Stomach smooth muscle (tissue), 2 donors: ENCODE data around the gene USH1C.

Source experiments
- H3K27ac ChIP-seq: one replicate; pipeline ENCODE4 v1.7.0; 2013; ENCODE audit warnings: mild to moderate bottlenecking, low read length, inconsistent platforms
- H3K27me3 ChIP-seq, 2 donors: one replicate each; pipeline ENCODE4 v1.7.0; 2013; ENCODE audit warnings: low read length in 2 of 2; ENCODE audit not compliant: insufficient read depth in 2 of 2, control insufficient read depth in 1 of 2
- H3K36me3 ChIP-seq, 2 donors: one replicate each; pipeline ENCODE4 v1.7.0; 2013; ENCODE audit warnings: low read length in 2 of 2; ENCODE audit not compliant: control insufficient read depth in 2 of 2, insufficient read depth in 2 of 2
- H3K4me1 ChIP-seq: one replicate; pipeline ENCODE4 v1.7.0; 2013; ENCODE audit warnings: low read length; ENCODE audit not compliant: control insufficient read depth, insufficient read depth
- H3K4me3 ChIP-seq, 2 donors: one replicate each; pipeline ENCODE4 v1.7.0; 2013; ENCODE audit warnings: low read length in 2 of 2
- H3K9ac ChIP-seq, 2 donors: one replicate each; pipeline ENCODE4 v1.7.0; 2013; ENCODE audit warnings: low read length in 2 of 2, mild to moderate bottlenecking in 1 of 2
- H3K9me3 ChIP-seq, 2 donors: one replicate each; pipeline ENCODE4 v1.7.0; 2013; ENCODE audit warnings: low read length in 2 of 2; ENCODE audit not compliant: control insufficient read depth in 2 of 2
- donor health status: healthy.
- donor health status: Pancreatic carcinoma.

USH1C gene

GRCh38 chr11:17526326-17526725 is 17.9 kb downstream of the USH1C start:
- peaks cover 0 to 4% of the 10 kb centered on the region in 2 donors for H3K27me3 ChIP-seq
- no peaks in the 10 kb centered on the region for H3K9me3 ChIP-seq
- no peak overlapping the region for H3K9ac ChIP-seq
- H3K36me3 ChIP-seq, result no peaks in the 10 kb centered on the region
- H3K27ac ChIP-seq, result no peak overlapping the region
- no peak overlapping the region for H3K4me3 ChIP-seq
- H3K4me1 ChIP-seq, result no peaks in the 10 kb centered on the region

DNA sequence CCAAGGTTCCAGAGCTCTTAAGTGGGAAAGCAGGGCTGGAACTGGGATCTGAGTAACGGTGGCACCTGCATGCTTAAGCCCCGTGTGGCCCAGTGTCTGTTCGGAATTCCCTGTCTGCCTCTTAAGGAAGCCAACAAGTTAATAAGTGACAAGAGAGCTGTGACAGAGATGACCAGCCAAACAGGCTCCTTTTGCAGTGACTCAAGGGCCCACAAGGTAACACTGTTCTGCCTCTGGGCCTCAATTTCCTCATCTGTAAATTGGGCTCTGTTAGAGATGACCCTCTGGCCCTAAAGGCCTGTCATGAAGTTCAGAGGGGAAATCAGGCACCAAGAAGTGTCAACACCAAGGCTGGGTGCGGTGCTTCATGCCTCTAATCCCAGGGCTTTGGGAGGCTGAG is 18.6 kb downstream of the USH1C start:
- Histone ChIP-seq H3K4me3 (no peak overlapping the region), H3K27ac (no peak overlapping the region), H3K9me3 (no peaks in the 10 kb centered on the region), H3K36me3 (no peaks in the 10 kb centered on the region), H3K4me1 (no peaks in the 10 kb centered on the region), H3K27me3 (peaks cover 0 to 4% of the 10 kb centered on the region in 2 donors), H3K9ac (no peak overlapping the region)

DNA sequence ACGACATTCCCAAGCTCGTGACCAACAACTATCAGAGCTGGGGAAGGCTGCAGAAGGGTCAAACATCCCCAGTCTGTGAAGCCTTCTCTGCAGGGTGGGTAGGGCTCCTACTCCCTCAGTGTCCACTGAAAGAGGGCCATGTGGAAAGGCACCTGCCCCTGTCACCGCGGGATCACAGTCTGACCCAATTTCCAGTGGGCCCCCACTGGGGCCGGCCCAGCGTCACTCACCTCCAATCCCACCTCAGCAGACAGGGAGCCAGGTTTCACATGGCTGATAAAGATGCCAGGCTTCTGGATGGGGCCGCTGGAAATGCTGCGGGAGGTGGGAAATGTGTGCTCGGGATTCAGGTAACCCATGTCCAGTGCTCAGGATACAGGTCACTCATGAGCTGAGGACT is 20.0 kb downstream of the USH1C start:
- peaks cover 0 to 4% of the 10 kb centered on the region in 2 donors for H3K27me3 ChIP-seq
- no peaks in the 10 kb centered on the region for H3K4me1 ChIP-seq
- H3K9me3 ChIP-seq, result no peaks in the 10 kb centered on the region
- no peaks in the 10 kb centered on the region for H3K36me3 ChIP-seq
- H3K27ac ChIP-seq, result no peak overlapping the region
- H3K9ac ChIP-seq, result no peak overlapping the region
- H3K4me3 ChIP-seq, result no peak overlapping the region

DNA sequence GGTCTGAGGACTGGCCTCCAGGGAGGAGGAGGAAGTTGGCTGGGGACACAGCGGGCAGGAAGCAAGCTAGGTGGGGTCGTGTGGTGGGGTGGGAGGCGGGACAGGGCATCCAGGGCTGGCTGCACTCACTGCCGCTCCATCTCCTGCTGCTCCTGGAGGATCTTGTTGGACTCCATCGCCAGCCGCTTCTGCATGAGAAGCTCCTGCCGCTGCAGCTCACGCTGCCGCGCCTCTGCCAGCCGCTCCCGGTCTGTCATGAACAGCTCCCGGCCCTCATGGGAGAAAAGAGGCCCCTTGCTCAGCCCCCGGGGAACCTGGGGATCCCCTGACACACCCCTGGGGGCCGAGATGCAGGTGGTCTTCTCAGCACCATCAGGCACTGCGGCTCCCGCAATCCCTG is 21.6 kb downstream of the USH1C start:
- Histone ChIP-seq H3K9me3 (no peaks in the 10 kb centered on the region), H3K4me3 (no peak overlapping the region), H3K9ac (no peak overlapping the region), H3K36me3 (no peaks in the 10 kb centered on the region), H3K27ac (no peak overlapping the region), H3K4me1 (no peaks in the 10 kb centered on the region), H3K27me3 (no peaks in the 10 kb centered on the region)

- Histone ChIP-seq H3K9ac (no peak overlapping the region), H3K36me3 (no peaks in the 10 kb centered on the region), H3K4me3 (no peak overlapping the region), H3K27ac (no peak overlapping the region), H3K9me3 (no peaks in the 10 kb centered on the region), H3K4me1 (no peaks in the 10 kb centered on the region), H3K27me3 (no peaks in the 10 kb centered on the region)
These were observed 22.9 kb downstream of the USH1C start for GRCh38 chr11:17521106-17521900.

DNA sequence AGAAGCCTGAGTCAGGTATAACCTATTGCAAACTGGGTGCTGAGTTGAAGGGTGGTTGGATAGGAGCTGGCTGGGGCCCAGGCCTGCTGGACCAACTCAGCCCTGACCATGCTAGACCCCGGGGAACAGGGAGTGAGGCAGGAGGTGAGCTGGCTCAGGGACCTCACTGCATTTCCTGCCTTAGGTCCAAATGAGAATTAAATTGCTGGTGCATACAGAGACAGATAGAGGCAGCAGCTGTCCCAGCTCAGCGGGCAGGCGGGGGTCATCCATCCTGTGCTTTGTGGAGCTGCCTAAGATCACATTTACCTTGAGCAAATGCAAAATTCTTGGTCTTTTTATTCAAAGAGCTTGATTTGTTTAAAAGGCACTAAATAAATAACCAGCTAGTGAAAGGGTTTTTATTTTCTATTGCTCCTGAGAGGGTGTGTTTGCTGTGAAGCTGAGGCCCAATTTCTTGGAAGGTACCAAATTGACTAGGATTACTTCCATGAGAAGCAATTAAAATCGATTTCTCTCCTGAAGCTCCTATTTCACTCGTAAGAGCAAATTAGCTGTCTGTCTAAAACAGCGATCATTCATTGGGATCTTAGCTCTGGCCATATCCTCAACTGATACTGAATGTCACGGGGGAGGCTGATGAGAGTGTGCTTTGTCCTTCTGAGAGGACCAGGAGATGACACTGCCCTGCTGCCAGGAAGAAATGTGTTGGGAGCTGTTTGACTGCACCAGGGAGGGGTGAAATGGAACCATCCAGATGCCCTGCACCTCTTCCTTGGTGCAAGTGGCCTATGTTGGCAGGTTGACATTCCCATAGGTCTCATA is 24.9 kb downstream of the USH1C start:
- no peak overlapping the region for H3K27ac ChIP-seq
- no peaks in the 10 kb centered on the region for H3K36me3 ChIP-seq
- H3K27me3 ChIP-seq, result no peaks in the 10 kb centered on the region
- no peaks in the 10 kb centered on the region for H3K9me3 ChIP-seq
- no peak overlapping the region for H3K9ac ChIP-seq
- no peak overlapping the region for H3K4me3 ChIP-seq
- H3K4me1 ChIP-seq, result no peaks in the 10 kb centered on the region

GRCh38 chr11:17518366-17518765 is 25.9 kb downstream of the USH1C start:
- Histone ChIP-seq H3K9ac (no peak overlapping the region), H3K36me3 (no peaks in the 10 kb centered on the region), H3K9me3 (no peaks in the 10 kb centered on the region), H3K4me1 (no peaks in the 10 kb centered on the region), H3K27ac (no peak overlapping the region), H3K4me3 (no peak overlapping the region), H3K27me3 (no peaks in the 10 kb centered on the region)

GRCh38 chr11:17517186-17517585 is 27.0 kb downstream of the USH1C start:
- no peak overlapping the region for H3K27ac ChIP-seq
- H3K4me1 ChIP-seq, result no peaks in the 10 kb centered on the region
- H3K4me3 ChIP-seq, result no peak overlapping the region
- H3K9ac ChIP-seq, result no peak overlapping the region
- H3K9me3 ChIP-seq, result no peaks in the 10 kb centered on the region
- H3K36me3 ChIP-seq, result no peaks in the 10 kb centered on the region
- H3K27me3 ChIP-seq, result peaks cover 0 to 2% of the 10 kb centered on the region in 2 donors

- Histone ChIP-seq H3K9me3 (no peaks in the 10 kb centered on the region), H3K9ac (no peak overlapping the region), H3K4me1 (no peaks in the 10 kb centered on the region), H3K36me3 (no peaks in the 10 kb centered on the region), H3K27me3 (peaks cover 2 to 3% of the 10 kb centered on the region in 2 donors), H3K4me3 (no peak overlapping the region), H3K27ac (no peak overlapping the region)
These were observed 27.6 kb downstream of the USH1C start for GRCh38 chr11:17516551-17517150.

- Histone ChIP-seq H3K27ac (no peak overlapping the region), H3K9ac (no peak overlapping the region), H3K4me1 (no peaks in the 10 kb centered on the region), H3K27me3 (peaks cover 2 to 3% of the 10 kb centered on the region in 2 donors), H3K4me3 (no peak overlapping the region), H3K9me3 (no peaks in the 10 kb centered on the region), H3K36me3 (no peaks in the 10 kb centered on the region)
These were observed 28.6 kb downstream of the USH1C start for GRCh38 chr11:17515443-17516176.
